ENCODE measurements around the gene EXT2. TPM values are rescaled to one million over a fixed set of nuclear protein-coding genes. Genes with fewer than 3 reads are reported as not detected.

EXT2 gene
- total RNA-seq, 2 donors from 2014 or later: 26.6 to 28.8 TPM

- no peak for ATAC-seq (replicated peaks in 1 of 2)
- Mint-ChIP-seq H3K27me3 (ENCODE audit: low read depth) (no peaks in the 10 kb centered on the region), H3K4me3 (no peak overlapping the region), H3K27ac (no peak overlapping the region), H3K4me1 (ENCODE audit: low read depth) (no peaks in the 10 kb centered on the region), H3K36me3 (ENCODE audit: insufficient read depth in 2 of 2) (no peaks in the 10 kb centered on the region), H3K9me3 (no peaks in the 10 kb centered on the region)
- no peak for DNase-seq
Measured at GRCh38 chr11:44143987-44144909, 48.8 kb downstream of the EXT2 start.

GRCh38 chr11:44145011-44145775, 49.7 kb downstream of the EXT2 start:
- no peak for ATAC-seq (replicated peaks in 1 of 2)
- Mint-ChIP-seq H3K9me3 (no peaks in the 10 kb centered on the region), H3K27me3 (ENCODE audit: low read depth) (no peaks in the 10 kb centered on the region), H3K4me1 (ENCODE audit: low read depth) (no peaks in the 10 kb centered on the region), H3K27ac (no peak overlapping the region), H3K36me3 (ENCODE audit: insufficient read depth in 2 of 2) (peaks cover 3 to 6% of the 10 kb centered on the region in 2 donors), H3K4me3 (no peak overlapping the region)
- no peak for DNase-seq

GRCh38 chr11:44146931-44147330, 51.5 kb downstream of the EXT2 start:
- Mint-ChIP-seq H3K27me3 (ENCODE audit: low read depth) (no peaks in the 10 kb centered on the region), H3K4me1 (ENCODE audit: low read depth) (no peaks in the 10 kb centered on the region), H3K36me3 (ENCODE audit: insufficient read depth in 2 of 2) (peaks cover 6 to 17% of the 10 kb centered on the region in 2 donors), H3K9me3 (no peaks in the 10 kb centered on the region), H3K4me3 (no peak overlapping the region), H3K27ac (no peak overlapping the region)
- DNase-seq (no peak), ATAC-seq (replicated peaks in 1 of 2) (no peak)

DNA sequence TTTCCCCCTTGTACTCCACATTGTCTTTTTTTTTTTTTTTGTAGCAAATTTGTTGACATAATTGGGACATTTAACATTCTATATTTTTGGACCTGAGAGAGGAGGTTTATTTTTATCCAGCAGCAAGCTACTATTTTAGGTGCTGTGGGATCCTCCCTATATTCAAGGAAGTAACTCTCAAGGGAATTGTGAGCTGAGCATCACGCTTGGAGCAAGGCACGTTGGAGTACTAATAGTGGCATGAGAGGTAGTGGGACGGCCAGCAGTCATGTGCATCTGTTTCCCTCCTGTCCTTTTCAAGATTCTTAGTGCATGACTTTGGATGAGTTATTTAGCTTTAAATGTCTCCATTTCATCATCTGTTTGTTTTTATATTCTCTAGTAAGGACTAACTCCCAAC, 52.3 kb downstream of the EXT2 start:
- ATAC-seq (replicated peaks in 1 of 2) (no peak), DNase-seq (no peak)
- no peak overlapping the region for H3K27ac Mint-ChIP-seq
- no peak overlapping the region for H3K4me3 Mint-ChIP-seq
- H3K36me3 Mint-ChIP-seq (ENCODE audit: insufficient read depth in 2 of 2): peaks cover 8 to 23% of the 10 kb centered on the region in 2 donors
- no peaks in the 10 kb centered on the region for H3K4me1 Mint-ChIP-seq (ENCODE audit: low read depth)
- H3K27me3 Mint-ChIP-seq (ENCODE audit: low read depth): no peaks in the 10 kb centered on the region
- H3K9me3 Mint-ChIP-seq: peaks cover 2% of the 10 kb centered on the region in 2 donors

- DNase-seq (no peak), ATAC-seq (replicated peaks in 1 of 2) (no peak)
- Mint-ChIP-seq H3K27ac (no peak overlapping the region), H3K36me3 (ENCODE audit: insufficient read depth in 2 of 2) (peaks cover 13 to 36% of the 10 kb centered on the region in 2 donors), H3K9me3 (peaks cover 3% of the 10 kb centered on the region in 2 donors), H3K27me3 (ENCODE audit: low read depth) (no peaks in the 10 kb centered on the region), H3K4me3 (no peak overlapping the region), H3K4me1 (ENCODE audit: low read depth) (no peaks in the 10 kb centered on the region)
Measured at GRCh38 chr11:44149651-44150050, 54.2 kb downstream of the EXT2 start.

- Mint-ChIP-seq H3K9me3 (peaks cover 3% of the 10 kb centered on the region in 2 donors), H3K36me3 (ENCODE audit: insufficient read depth in 2 of 2) (peaks cover 13 to 41% of the 10 kb centered on the region in 2 donors), H3K27ac (no peak overlapping the region), H3K27me3 (ENCODE audit: low read depth) (no peaks in the 10 kb centered on the region), H3K4me3 (no peak overlapping the region), H3K4me1 (ENCODE audit: low read depth) (no peaks in the 10 kb centered on the region)
- ATAC-seq (replicated peaks in 1 of 2) (no peak), DNase-seq (no peak)
Measured at GRCh38 chr11:44150401-44150800, 54.9 kb downstream of the EXT2 start.

DNA sequence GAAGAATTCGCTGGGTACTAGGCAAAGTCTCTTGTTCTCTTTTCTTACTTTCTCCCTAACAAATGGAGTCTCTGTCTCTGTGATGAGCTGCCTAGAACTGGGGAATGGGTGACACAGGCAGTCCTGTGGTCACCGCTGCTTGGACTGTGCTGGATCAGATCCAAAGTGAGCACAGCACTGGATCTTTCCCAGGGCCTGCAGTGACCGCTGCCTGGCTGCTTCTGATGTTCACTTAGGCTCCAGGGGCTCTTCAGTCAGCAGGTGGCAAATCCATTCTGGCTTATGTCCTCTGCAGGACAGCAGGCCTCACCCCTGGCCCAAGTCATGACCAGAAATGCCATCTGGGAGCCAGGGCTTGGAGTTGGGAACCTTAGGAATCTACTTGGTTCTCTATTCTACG, 61.5 kb downstream of the EXT2 start:
- peaks cover 3 to 4% of the 10 kb centered on the region in 2 donors for H3K9me3 Mint-ChIP-seq
- H3K36me3 Mint-ChIP-seq (ENCODE audit: insufficient read depth in 2 of 2): peaks cover 10 to 37% of the 10 kb centered on the region in 2 donors
- ATAC-seq (replicated peaks in 1 of 2) (no peak), DNase-seq (no peak)
- no peak overlapping the region for H3K27ac Mint-ChIP-seq
- no peaks in the 10 kb centered on the region for H3K27me3 Mint-ChIP-seq (ENCODE audit: low read depth)
- peaks cover 9% of the 10 kb centered on the region for H3K4me1 Mint-ChIP-seq (ENCODE audit: low read depth)
- no peak overlapping the region for H3K4me3 Mint-ChIP-seq

DNA sequence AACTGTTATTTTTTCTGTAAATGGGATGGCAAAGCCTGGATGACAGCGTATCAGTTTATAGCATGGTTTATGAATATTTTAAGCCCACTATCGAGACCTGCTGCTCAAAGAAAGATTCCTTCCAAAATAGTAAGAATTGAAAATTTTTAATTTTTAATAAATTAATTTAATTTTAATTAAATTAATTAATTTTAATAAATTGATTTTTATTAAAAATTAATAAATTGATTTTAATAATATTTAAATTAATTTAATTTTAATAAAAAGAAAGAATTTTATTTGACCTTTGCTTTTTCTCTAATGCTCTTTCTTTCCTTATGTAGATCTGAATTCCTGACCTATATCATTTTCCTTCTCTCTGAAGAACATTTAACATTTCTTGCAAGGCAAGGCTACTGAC, 62.9 kb downstream of the EXT2 start:
- Mint-ChIP-seq H3K27me3 (ENCODE audit: low read depth) (no peaks in the 10 kb centered on the region), H3K36me3 (ENCODE audit: insufficient read depth in 2 of 2) (peaks cover 6 to 25% of the 10 kb centered on the region in 2 donors), H3K9me3 (peaks cover 0 to 1% of the 10 kb centered on the region in 2 donors), H3K4me1 (ENCODE audit: low read depth) (peaks cover 9% of the 10 kb centered on the region), H3K27ac (no peak overlapping the region), H3K4me3 (no peak overlapping the region)
- ATAC-seq (replicated peaks in 1 of 2) (no peak), DNase-seq (no peak)

- no peaks in the 10 kb centered on the region for H3K27me3 Mint-ChIP-seq (ENCODE audit: low read depth)
- peaks cover 3 to 17% of the 10 kb centered on the region in 2 donors for H3K36me3 Mint-ChIP-seq (ENCODE audit: insufficient read depth in 2 of 2)
- ATAC-seq (replicated peaks in 1 of 2): no peak
- H3K4me3 Mint-ChIP-seq: no peak overlapping the region
- peaks cover 0 to 1% of the 10 kb centered on the region in 2 donors for H3K9me3 Mint-ChIP-seq
- H3K27ac Mint-ChIP-seq: no peak overlapping the region
- peaks cover 9% of the 10 kb centered on the region for H3K4me1 Mint-ChIP-seq (ENCODE audit: low read depth)
- no peak for DNase-seq
Measured at GRCh38 chr11:44159848-44160721, 64.6 kb downstream of the EXT2 start.

DNA sequence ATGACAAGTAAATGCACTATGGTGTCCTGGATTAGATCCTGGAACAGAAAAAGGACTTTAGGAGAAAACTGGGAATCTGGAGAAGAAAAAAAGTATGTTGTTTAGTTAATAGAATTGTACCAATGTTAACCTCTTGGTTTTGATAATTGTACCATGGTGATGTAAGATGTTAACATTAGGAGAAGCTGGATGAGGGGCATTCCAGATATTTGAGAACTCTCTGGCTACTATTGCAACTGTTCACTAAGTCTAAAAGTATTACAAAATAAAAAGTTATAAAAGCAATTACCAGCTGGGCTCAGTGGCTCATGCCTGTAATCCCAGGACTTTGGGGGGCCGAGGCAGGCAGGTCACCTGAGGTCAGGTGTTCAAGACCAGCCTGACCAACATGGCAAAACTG, 66.5 kb downstream of the EXT2 start:
- peaks cover 0 to 7% of the 10 kb centered on the region in 2 donors for H3K36me3 Mint-ChIP-seq (ENCODE audit: insufficient read depth in 2 of 2)
- H3K4me3 Mint-ChIP-seq: no peak overlapping the region
- peaks cover 0 to 1% of the 10 kb centered on the region in 2 donors for H3K9me3 Mint-ChIP-seq
- H3K27me3 Mint-ChIP-seq (ENCODE audit: low read depth): no peaks in the 10 kb centered on the region
- ATAC-seq (replicated peaks in 1 of 2) (no peak), DNase-seq (no peak)
- H3K27ac Mint-ChIP-seq: no peak overlapping the region
- peaks cover 9% of the 10 kb centered on the region for H3K4me1 Mint-ChIP-seq (ENCODE audit: low read depth)

DNA sequence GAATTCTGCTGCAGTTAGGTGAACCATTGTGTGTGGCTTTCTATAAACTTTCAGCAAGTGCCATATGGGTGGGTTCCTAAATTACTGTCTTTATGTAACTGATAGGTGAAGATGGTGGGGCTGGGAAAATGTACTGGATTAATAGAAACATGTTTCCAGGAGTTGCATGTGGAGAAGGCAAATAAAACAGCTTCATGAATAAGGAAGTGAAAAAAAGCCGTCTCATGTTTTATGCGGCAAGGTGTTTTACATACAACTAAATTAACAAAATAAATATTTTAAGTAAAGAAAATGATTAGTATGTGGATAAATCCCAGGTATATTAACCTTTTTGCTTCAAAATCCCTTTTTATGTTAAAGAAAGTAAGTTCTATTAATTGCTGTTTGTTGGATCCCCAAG, 67.2 kb downstream of the EXT2 start:
- H3K9me3 Mint-ChIP-seq: peaks cover 0 to under 1% of the 10 kb centered on the region in 2 donors
- peaks cover 9% of the 10 kb centered on the region for H3K4me1 Mint-ChIP-seq (ENCODE audit: low read depth)
- H3K27ac Mint-ChIP-seq: no peak overlapping the region
- DNase-seq (no peak), ATAC-seq (replicated peaks in 1 of 2) (no peak)
- H3K4me3 Mint-ChIP-seq: no peak overlapping the region
- H3K36me3 Mint-ChIP-seq (ENCODE audit: insufficient read depth in 2 of 2): peaks cover 0 to 7% of the 10 kb centered on the region in 2 donors
- no peaks in the 10 kb centered on the region for H3K27me3 Mint-ChIP-seq (ENCODE audit: low read depth)

GRCh38 chr11:44165432-44165831, 70.0 kb downstream of the EXT2 start:
- no peak for DNase-seq
- Mint-ChIP-seq H3K27me3 (ENCODE audit: low read depth) (no peaks in the 10 kb centered on the region), H3K36me3 (ENCODE audit: insufficient read depth in 2 of 2) (no peaks in the 10 kb centered on the region), H3K4me3 (no peak overlapping the region), H3K4me1 (ENCODE audit: low read depth) (no peaks in the 10 kb centered on the region), H3K9me3 (no peaks in the 10 kb centered on the region), H3K27ac (no peak overlapping the region)
- ATAC-seq (replicated peaks in 1 of 2): no peak

Data from activated T-cell treated with anti-CD3 and anti-CD28 coated beads, Interleukin-2, amount 50 U/mL, for 72 hours (primary cell).